OCI-LY7 (cell line): ENCODE data around the gene RIOK1.
"Not testable (repeated sequence)": the region's sequence is repeated elsewhere in the genome, so short reads cannot be mapped to it uniquely, and the experiment has no call there.

Source experiments
- EZH2phosphoT487 ChIP-seq: fragments of 200-600 bp; sonication (generic); IDR thresholded peaks from 2 replicates; pipeline ENCODE4 v1.6.1; 2018; ENCODE audit warnings: low read depth, borderline replicate concordance, mild to moderate bottlenecking, mixed run types, antibody characterized with exemption, low read length, moderate library complexity, mixed read lengths
- TF ChIP-seq, protein P1 (sequence below): fragments of 200-600 bp; sonication (generic); conservative IDR thresholded peaks from 2 replicates; pipeline ENCODE4 v1.5.1; 2014; ENCODE audit warnings: mild to moderate bottlenecking, antibody characterized with exemption, low read length, moderate library complexity, mixed read lengths

DNA sequence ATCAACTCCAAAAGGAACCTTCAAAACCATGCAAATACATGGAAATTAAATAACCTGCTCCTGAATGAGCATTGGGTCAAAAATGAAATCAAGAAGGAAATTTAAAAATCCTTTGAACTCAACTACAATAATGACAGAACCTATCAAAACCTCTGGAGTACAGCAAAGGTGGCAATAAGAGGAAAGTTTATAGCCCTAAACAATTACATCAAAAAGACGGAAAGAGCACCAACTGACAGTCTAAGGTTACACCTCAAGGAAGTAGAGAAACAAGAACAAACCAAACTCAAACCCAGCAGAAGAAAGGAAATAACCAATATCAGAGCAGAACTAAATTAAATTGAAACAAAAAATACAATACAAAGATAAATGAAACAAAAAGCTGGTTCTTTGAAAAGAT is 39.0 kb upstream of the RIOK1 start:
- TF ChIP-seq, protein P1, sequence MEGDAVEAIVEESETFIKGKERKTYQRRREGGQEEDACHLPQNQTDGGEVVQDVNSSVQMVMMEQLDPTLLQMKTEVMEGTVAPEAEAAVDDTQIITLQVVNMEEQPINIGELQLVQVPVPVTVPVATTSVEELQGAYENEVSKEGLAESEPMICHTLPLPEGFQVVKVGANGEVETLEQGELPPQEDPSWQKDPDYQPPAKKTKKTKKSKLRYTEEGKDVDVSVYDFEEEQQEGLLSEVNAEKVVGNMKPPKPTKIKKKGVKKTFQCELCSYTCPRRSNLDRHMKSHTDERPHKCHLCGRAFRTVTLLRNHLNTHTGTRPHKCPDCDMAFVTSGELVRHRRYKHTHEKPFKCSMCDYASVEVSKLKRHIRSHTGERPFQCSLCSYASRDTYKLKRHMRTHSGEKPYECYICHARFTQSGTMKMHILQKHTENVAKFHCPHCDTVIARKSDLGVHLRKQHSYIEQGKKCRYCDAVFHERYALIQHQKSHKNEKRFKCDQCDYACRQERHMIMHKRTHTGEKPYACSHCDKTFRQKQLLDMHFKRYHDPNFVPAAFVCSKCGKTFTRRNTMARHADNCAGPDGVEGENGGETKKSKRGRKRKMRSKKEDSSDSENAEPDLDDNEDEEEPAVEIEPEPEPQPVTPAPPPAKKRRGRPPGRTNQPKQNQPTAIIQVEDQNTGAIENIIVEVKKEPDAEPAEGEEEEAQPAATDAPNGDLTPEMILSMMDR, result not testable (repeated sequence)
- TF ChIP-seq EZH2phosphoT487, result not testable (repeated sequence)
